Vagina (tissue), 2 donors: ENCODE measurements around the gene CCDC40.
A peak's percentile ranks its signal among the peaks of the same experiment; 100 is the strongest.

ENCODE experiments used
- POLR2A ChIP-seq, 2 donors: fragments of 450-650 bp; IDR thresholded peaks; one replicate each; pipeline ENCODE4 v1.6.1; 2017; ENCODE audit warnings: antibody characterized with exemption in 2 of 2, mild to moderate bottlenecking in 2 of 2, moderate library complexity in 2 of 2
- POLR2AphosphoS5 ChIP-seq, 2 donors: sonication (generic); formaldehyde crosslinking; IDR thresholded peaks; one replicate each; pipeline ENCODE4 v1.9.0; 2017; ENCODE audit warnings: antibody characterized with exemption in 2 of 2, mild to moderate bottlenecking in 2 of 2, low read depth in 1 of 2; ENCODE audit not compliant: insufficient read depth in 1 of 2
- TF ChIP-seq, protein P1 (sequence below), 3 experiments: fragments of 450-650 bp in 2 of 3; fragments of 200-600 bp in 1 of 3; sonication (generic) in 1 of 3; IDR thresholded peaks; one replicate each; pipeline ENCODE4 v1.5.1; 2017 to 2019; ENCODE audit warnings: antibody characterized with exemption in 3 of 3, mild to moderate bottlenecking in 2 of 3, moderate library complexity in 2 of 3

- TF ChIP-seq, protein P1, sequence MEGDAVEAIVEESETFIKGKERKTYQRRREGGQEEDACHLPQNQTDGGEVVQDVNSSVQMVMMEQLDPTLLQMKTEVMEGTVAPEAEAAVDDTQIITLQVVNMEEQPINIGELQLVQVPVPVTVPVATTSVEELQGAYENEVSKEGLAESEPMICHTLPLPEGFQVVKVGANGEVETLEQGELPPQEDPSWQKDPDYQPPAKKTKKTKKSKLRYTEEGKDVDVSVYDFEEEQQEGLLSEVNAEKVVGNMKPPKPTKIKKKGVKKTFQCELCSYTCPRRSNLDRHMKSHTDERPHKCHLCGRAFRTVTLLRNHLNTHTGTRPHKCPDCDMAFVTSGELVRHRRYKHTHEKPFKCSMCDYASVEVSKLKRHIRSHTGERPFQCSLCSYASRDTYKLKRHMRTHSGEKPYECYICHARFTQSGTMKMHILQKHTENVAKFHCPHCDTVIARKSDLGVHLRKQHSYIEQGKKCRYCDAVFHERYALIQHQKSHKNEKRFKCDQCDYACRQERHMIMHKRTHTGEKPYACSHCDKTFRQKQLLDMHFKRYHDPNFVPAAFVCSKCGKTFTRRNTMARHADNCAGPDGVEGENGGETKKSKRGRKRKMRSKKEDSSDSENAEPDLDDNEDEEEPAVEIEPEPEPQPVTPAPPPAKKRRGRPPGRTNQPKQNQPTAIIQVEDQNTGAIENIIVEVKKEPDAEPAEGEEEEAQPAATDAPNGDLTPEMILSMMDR (IDR thresholded peaks at IDR 0.05), result no peak
- TF ChIP-seq POLR2A (IDR thresholded peaks at IDR 0.05) (no peak), POLR2AphosphoS5 (IDR thresholded peaks at IDR 0.05; ENCODE audit: insufficient read depth in 1 of 2, low read depth in 1 of 2) (peak in 1 of 2 donors; percentile 49)
These were observed 5.6 kb upstream of the CCDC40 start for GRCh38 chr17:80030730-80031410.
